NAMALWA (cell line): Measurements from ENCODE around the gene TLCD1.

Experiments used
- DNase-seq: peaks from one replicate; pipeline ENCODE4 v3.0.0-alpha.2; 2015; ENCODE audit warnings: low spot score

TLCD1 gene

GRCh38 chr17:28712705-28713415 lies 13.2 kb downstream of the TLCD1 start:
- no peak for DNase-seq

- DNase-seq, result peak; percentile 85
Measured at GRCh38 chr17:28712032-28712704, 13.9 kb downstream of the TLCD1 start.

GRCh38 chr17:28711723-28712031 lies 14.4 kb downstream of the TLCD1 start, which contains the start of gene PROCA1:
PROCA1 (minus strand) TSS chr17:28711888; CDS start chr17:28711660, 228 bp downstream.
- peak; percentile 77 for DNase-seq

- peak; percentile 90 for DNase-seq
Measured at GRCh38 chr17:28710861-28711722, 14.9 kb downstream of the TLCD1 start.

GRCh38 chr17:28707339-28707720 lies 18.7 kb downstream of the TLCD1 start:
- DNase-seq, result no peak

- no peak for DNase-seq
Measured at GRCh38 chr17:28706471-28707338, 19.3 kb downstream of the TLCD1 start.

- no peak for DNase-seq
Measured at GRCh38 chr17:28705728-28706334, 20.2 kb downstream of the TLCD1 start.

GRCh38 chr17:28705074-28705659 lies 20.9 kb downstream of the TLCD1 start:
- no peak for DNase-seq

- DNase-seq, result no peak
Measured at GRCh38 chr17:28704219-28704858, 21.7 kb downstream of the TLCD1 start.

- no peak for DNase-seq
Measured at GRCh38 chr17:28703552-28704218, 22.3 kb downstream of the TLCD1 start.

GRCh38 chr17:28702752-28703150 lies 23.3 kb downstream of the TLCD1 start:
- no peak for DNase-seq

GRCh38 chr17:28702026-28702751 lies 23.8 kb downstream of the TLCD1 start:
- DNase-seq, result no peak

GRCh38 chr17:28700830-28701492 lies 25.1 kb downstream of the TLCD1 start:
- no peak for DNase-seq

- no peak for DNase-seq
Measured at GRCh38 chr17:28700278-28700677, 25.8 kb downstream of the TLCD1 start.

- DNase-seq, result no peak
Measured at GRCh38 chr17:28698253-28698941, 27.6 kb downstream of the TLCD1 start.

GRCh38 chr17:28693869-28694268 lies 32.2 kb downstream of the TLCD1 start:
- no peak for DNase-seq

- DNase-seq, result no peak
Measured at GRCh38 chr17:28689011-28689410, 37.0 kb downstream of the TLCD1 start.

GRCh38 chr17:28688481-28688880 lies 37.6 kb downstream of the TLCD1 start:
- no peak for DNase-seq
